ENCODE results near the gene UBR3.
"Not testable (repeated sequence)": the region's sequence is repeated elsewhere in the genome, so short reads cannot be mapped to it uniquely, and the experiment has no call there.

The UBR3 gene, protein sequence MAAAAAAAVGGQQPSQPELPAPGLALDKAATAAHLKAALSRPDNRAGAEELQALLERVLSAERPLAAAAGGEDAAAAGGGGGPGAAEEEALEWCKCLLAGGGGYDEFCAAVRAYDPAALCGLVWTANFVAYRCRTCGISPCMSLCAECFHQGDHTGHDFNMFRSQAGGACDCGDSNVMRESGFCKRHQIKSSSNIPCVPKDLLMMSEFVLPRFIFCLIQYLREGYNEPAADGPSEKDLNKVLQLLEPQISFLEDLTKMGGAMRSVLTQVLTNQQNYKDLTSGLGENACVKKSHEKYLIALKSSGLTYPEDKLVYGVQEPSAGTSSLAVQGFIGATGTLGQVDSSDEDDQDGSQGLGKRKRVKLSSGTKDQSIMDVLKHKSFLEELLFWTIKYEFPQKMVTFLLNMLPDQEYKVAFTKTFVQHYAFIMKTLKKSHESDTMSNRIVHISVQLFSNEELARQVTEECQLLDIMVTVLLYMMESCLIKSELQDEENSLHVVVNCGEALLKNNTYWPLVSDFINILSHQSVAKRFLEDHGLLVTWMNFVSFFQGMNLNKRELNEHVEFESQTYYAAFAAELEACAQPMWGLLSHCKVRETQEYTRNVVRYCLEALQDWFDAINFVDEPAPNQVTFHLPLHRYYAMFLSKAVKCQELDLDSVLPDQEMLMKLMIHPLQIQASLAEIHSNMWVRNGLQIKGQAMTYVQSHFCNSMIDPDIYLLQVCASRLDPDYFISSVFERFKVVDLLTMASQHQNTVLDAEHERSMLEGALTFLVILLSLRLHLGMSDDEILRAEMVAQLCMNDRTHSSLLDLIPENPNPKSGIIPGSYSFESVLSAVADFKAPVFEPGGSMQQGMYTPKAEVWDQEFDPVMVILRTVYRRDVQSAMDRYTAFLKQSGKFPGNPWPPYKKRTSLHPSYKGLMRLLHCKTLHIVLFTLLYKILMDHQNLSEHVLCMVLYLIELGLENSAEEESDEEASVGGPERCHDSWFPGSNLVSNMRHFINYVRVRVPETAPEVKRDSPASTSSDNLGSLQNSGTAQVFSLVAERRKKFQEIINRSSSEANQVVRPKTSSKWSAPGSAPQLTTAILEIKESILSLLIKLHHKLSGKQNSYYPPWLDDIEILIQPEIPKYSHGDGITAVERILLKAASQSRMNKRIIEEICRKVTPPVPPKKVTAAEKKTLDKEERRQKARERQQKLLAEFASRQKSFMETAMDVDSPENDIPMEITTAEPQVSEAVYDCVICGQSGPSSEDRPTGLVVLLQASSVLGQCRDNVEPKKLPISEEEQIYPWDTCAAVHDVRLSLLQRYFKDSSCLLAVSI (N-terminal part only)

DNA sequence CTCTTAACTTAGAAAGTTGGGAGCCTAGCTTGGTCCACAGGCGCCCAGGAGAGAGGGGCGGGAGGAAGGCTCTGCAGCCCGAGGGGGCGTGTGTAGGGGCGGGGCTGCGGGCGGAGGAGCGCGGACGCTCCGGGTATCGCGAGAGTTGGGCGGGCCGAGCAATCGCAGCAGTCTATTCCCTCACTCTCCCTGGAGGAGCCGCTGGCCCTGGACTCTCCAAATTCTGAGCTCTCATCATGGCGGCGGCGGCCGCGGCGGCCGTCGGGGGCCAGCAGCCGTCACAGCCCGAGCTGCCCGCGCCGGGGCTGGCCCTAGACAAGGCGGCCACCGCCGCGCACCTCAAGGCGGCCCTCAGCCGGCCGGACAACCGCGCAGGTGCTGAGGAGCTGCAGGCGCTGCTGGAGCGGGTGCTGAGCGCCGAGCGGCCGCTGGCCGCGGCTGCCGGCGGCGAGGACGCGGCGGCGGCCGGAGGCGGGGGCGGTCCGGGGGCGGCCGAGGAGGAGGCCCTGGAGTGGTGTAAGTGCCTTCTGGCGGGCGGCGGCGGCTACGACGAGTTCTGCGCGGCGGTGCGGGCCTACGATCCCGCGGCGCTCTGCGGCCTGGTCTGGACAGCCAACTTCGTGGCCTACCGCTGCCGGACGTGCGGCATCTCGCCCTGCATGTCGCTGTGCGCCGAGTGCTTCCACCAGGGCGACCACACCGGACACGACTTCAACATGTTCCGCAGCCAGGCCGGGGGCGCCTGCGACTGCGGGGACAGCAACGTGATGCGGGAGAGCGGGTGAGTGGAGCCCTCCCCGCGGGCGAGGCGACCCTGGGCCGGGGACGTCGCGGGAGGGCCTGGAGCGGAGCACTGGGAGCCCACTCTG is at the start of gene UBR3:
Gene UBR3 (plus strand): TSS at position 183 of the 869 bp plus-strand sequence. CDS start 54 bp downstream, at position 237.
- peak; percentile 72 for DNase-seq

GRCh38 chr2:169778446-169778845 is 48.8 kb upstream of the UBR3 start:
- no peak for DNase-seq

GRCh38 chr2:169781249-169782013 is 45.8 kb upstream of the UBR3 start:
- no peak for DNase-seq

GRCh38 chr2:169782513-169782912 is 44.7 kb upstream of the UBR3 start:
- DNase-seq, result no peak

GRCh38 chr2:169790581-169790980 is 36.7 kb upstream of the UBR3 start:
- DNase-seq, result no peak

GRCh38 chr2:169795181-169795580 is 32.1 kb upstream of the UBR3 start:
- DNase-seq, result no peak

DNA sequence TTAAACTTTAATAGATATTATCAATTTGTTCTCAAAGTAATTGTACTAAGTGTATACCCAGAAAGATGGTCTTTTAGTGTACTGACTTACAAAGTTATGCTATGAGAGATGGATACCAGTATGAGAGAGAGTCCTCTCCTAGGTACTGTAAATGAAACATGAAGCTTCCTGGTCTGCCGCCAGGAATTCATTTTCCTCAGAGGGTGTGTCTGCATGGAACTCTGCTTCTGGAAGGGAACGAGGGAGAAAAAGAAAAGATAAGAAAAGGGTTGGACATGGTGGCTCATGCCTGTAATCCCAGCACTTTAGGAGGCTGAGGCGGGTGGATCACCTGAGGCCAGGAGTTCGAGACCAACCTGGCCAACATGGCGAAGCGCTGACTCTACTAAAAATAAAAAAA is 30.8 kb upstream of the UBR3 start:
- no peak for DNase-seq

DNA sequence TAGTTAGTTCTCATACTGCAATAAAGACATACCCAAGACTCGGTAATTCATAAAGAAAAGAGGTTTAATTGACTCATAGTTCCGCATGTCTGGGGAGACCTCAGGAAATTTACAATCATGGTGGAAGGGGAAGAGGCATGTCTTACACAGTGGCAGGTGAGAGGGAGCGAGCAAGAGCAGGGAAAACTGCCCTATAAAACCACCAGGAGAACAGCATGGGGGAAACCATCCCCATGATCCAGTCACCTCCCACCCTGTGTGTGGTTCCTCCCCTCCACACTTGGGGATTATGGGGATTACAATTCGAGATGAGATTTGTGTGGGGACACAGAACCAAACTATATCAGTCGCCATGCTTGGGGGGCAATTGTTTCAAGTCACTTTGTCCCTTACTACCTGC is 29.7 kb upstream of the UBR3 start:
- DNase-seq, result no peak

- DNase-seq, result no peak
Measured at GRCh38 chr2:169798397-169798717, 28.9 kb upstream of the UBR3 start.

GRCh38 chr2:169798718-169799592 is 28.3 kb upstream of the UBR3 start, which contains the start of gene SSB:
TSS of gene SSB (plus strand) at chr2:169798871. CDS start at chr2:169800961, 2,090 bp downstream.
- DNase-seq, result peak; percentile 90

DNA sequence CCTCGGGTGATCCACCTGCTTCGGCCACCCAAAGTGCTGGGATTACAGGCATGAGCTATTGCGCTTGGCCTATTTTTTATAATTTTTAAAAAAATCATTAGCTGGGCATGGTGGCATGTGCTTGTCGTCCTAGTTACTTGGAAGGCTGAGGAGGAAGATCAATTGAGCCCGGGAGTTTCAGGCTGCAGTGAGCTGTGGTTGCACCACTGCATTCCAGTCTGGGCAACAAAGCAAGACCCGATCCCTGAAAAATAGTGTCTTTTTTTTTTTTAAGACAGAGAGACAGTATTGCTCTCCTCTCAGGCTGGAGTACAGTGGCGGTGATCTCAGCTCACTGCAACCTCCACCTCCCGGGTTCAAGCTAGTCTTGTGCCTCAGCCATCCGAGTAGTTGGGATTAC is 23.8 kb upstream of the UBR3 start:
- DNase-seq, result no peak

- no peak for DNase-seq
Measured at GRCh38 chr2:169806586-169806985, 20.7 kb upstream of the UBR3 start.

- DNase-seq, result no peak
Measured at GRCh38 chr2:169808221-169808620, 19.0 kb upstream of the UBR3 start.

DNA sequence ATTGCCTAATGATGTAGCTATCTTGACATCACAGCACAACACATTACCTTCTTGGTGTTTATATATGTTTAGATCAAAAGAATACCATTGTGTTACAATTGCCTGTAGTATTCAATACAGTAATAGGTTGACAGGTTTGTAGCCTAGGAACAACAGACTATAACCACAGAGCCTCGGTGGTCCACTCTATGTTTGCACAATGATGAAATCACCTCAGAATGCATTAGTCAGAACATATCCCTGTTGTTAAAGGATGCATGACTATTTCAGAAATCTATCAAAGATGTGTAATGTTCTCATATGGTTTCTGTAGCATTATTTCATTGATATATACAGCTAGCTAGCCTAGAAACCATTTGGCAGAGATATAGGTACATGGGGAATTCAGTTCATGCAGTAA is 11.4 kb upstream of the UBR3 start:
- DNase-seq, result no peak

DNA sequence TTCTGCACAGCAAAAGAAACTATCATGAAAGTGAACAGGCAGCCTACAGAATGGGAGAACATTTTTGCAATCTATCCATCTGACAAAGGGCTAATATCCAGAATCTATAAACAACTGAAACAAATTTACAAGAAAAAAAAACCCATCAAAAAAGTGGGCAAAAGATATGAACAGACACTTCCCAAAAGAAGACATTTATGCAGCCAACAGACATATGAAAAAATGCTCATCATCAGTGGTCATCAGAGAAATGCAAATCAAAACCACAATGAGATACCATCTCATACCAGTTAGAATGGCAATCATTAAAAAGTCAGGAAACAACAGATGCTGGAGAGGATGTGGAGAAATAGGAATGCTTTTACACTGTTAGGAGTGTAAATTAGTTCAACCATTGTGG is 10.3 kb upstream of the UBR3 start:
- not testable (repeated sequence) for DNase-seq

- DNase-seq, result not testable (repeated sequence)
Measured at GRCh38 chr2:169817369-169817768, 9.9 kb upstream of the UBR3 start.

GRCh38 chr2:169818241-169818640 is 9.0 kb upstream of the UBR3 start:
- no peak for DNase-seq

DNA sequence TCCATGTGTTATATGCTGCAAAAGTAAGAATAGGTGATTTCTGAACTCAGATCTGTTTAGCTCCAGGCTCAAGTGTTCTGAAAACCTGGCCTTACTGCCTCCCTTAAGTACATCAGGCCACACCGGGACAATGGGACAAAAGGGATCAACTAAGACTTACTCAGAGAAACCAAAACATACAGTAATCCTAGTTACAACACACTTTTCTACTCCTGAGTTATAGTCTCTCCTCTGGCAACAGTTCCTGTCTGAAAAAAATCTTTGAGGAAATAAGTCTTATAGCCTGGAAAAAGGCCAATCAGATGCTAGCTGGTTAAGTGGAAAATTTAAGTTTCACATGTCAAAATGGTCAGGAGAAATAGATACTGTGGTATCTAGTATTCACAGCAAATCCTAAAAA is 8.1 kb upstream of the UBR3 start:
- DNase-seq, result no peak

DNA sequence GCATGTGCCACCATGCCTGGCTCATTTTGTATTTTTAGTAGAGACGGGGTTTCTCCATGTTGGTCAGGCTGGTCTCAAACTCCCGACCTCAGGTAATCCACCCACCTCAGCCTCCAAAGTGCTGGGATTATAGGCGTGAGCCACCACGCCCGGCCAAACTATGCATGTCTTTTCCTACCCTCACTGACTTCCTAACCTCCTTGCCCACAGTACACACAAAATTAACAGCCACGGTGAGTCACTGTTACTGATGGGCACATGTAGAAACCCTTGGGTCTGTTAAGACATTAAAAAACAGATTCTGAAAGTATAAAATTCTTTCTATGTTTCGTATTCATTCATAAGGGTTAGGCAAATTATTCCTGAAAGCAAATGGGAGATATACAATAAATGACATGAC is 7.2 kb upstream of the UBR3 start:
- not testable (repeated sequence) for DNase-seq

DNA sequence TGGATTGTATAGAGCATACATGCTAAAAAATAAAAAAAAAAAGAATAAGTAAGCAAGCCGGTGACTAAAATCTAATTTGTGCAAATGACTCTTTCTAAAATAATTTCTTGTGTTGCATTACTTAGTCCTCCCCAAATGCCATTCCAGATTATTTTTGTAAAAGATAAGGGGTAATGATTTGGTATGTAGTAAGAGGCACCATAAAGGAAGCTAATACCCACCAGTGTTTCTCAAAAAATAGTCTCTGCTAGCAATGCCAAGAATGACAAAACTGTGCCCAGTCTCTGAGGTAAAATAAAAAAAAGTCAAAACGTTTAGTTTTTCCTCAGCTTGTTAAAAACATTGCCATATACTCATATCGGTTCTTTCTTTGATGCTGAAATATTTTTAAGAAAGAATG is 5.2 kb upstream of the UBR3 start:
- no peak for DNase-seq
